MM.1S (cell line): ENCODE measurements around the gene LIAS.

Experiments
- CTCF ChIP-seq: fragments of 300-600 bp; sonication (generic); IDR thresholded peaks from 2 replicates; pipeline ENCODE4 v1.5.1; 2016; ENCODE audit warnings: antibody characterized with exemption, low read length, mixed read lengths
- EZH2 ChIP-seq: fragments of 300-600 bp; sonication (generic); optimal IDR thresholded peaks from 2 replicates; pipeline ENCODE3; 2017; ENCODE audit warnings: low read depth, mild to moderate bottlenecking, antibody characterized with exemption, low read length, mixed read lengths
- EZH2phosphoT487 ChIP-seq: fragments of 300-600 bp; sonication (generic); IDR thresholded peaks from 2 replicates; pipeline ENCODE4 v1.6.1; 2018; ENCODE audit warnings: antibody characterized with exemption, low read length

GRCh38 chr4:39415678-39416283 lies 43.1 kb upstream of the LIAS start:
- no peak for TF ChIP-seq CTCF
- TF ChIP-seq EZH2, result no peak
- no peak for TF ChIP-seq EZH2phosphoT487
